ENCODE results near the gene CHCHD6. TPM values are rescaled to one million over a fixed set of nuclear protein-coding genes. Genes with fewer than 3 reads are reported as not detected.
A peak's percentile ranks its signal among the peaks of the same experiment; 100 is the strongest.

Gene CHCHD6
- total RNA-seq, 6 experiments from 2014 or later, result 1.7 to 5.3 (median 4.2) TPM

DNA sequence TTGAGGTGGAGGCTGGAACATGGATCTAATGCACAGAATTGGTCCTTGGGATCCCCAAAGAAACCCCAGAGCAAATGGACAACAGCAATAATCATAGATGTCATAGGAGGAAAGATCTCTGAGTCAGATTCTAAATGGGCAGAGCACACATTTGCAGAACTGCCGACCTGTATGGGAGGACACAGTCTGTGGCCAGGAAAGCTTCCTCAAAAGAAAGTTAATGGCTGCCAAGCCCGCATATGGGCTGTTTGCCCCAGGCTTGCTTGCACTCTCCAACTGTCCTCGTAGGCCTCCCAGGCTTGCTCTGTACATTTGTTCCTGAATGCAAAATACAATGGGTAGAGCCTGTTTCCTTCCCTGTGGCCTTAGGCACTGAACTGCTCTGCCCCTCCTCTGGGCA is 176.9 kb downstream of the CHCHD6 start:
- no peaks in the 10 kb centered on the region for H3K36me3 ChIP-seq
- intact Hi-C loops (cut with DNase I), result no loop called here
- H3K4me1 ChIP-seq, result no peaks in the 10 kb centered on the region
- no peak overlapping the region for H3K27ac ChIP-seq
- ATAC-seq, result peak in 1 of 4 donors; percentile 20
- no peaks in the 10 kb centered on the region for H3K9me3 ChIP-seq
- H3K27me3 ChIP-seq, result no peaks in the 10 kb centered on the region
- no CpG with 5 or more reads among the region's 3 CpGs for WGBS (ENCODE audit: insufficient coverage, low coverage, low lambda C conversion rate, missing lambda C conversion rate)
- TF ChIP-seq POLR2A (IDR thresholded peaks at IDR 0.05), result no peak
- TF ChIP-seq, protein P1, sequence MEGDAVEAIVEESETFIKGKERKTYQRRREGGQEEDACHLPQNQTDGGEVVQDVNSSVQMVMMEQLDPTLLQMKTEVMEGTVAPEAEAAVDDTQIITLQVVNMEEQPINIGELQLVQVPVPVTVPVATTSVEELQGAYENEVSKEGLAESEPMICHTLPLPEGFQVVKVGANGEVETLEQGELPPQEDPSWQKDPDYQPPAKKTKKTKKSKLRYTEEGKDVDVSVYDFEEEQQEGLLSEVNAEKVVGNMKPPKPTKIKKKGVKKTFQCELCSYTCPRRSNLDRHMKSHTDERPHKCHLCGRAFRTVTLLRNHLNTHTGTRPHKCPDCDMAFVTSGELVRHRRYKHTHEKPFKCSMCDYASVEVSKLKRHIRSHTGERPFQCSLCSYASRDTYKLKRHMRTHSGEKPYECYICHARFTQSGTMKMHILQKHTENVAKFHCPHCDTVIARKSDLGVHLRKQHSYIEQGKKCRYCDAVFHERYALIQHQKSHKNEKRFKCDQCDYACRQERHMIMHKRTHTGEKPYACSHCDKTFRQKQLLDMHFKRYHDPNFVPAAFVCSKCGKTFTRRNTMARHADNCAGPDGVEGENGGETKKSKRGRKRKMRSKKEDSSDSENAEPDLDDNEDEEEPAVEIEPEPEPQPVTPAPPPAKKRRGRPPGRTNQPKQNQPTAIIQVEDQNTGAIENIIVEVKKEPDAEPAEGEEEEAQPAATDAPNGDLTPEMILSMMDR (IDR thresholded peaks at IDR 0.05), result no peak
- H3K4me3 ChIP-seq, result no peak overlapping the region
- no peak for DNase-seq

- intact Hi-C loops (cut with DNase I), result no loop called here
- 60% methylated on average over 1 of the region's 6 CpGs for WGBS (ENCODE audit: insufficient coverage, low coverage, low lambda C conversion rate, missing lambda C conversion rate)
- Histone ChIP-seq H3K9me3 (no peaks in the 10 kb centered on the region), H3K27me3 (no peaks in the 10 kb centered on the region), H3K4me3 (no peak overlapping the region), H3K27ac (no peak overlapping the region), H3K36me3 (no peaks in the 10 kb centered on the region), H3K4me1 (no peaks in the 10 kb centered on the region)
- DNase-seq (no peak), ATAC-seq (no peak)
- TF ChIP-seq POLR2A (IDR thresholded peaks at IDR 0.05), result no peak
- TF ChIP-seq, protein P1 (IDR thresholded peaks at IDR 0.05), result no peak
Observed at GRCh38 chr3:126881861-126882260, 177.8 kb downstream of the CHCHD6 start.

DNA sequence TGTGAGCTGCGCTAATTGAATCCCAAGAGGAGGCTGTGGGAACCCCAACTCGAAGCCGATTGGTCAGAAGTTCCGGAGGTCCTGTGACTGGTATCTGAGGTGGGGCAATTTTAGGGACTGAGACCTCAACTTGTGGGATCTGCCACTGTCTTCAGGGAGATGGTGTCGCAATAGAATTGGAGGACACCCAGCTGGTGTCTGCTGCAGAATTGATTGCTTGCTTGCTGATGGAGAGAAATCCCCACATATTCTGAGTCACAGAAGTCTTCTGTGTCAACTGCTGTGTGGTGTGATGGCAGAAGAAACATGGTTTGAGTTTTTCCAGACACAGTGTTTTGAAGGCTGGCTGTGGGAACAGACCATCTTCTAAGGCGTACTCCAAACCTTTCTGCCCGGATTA is 179.2 kb downstream of the CHCHD6 start:
- 85% methylated on average over 2 of the region's 7 CpGs for WGBS (ENCODE audit: insufficient coverage, low coverage, low lambda C conversion rate, missing lambda C conversion rate)
- intact Hi-C loops (cut with DNase I), result no loop called here
- no peak overlapping the region for H3K27ac ChIP-seq
- no peak overlapping the region for H3K4me3 ChIP-seq
- no peaks in the 10 kb centered on the region for H3K4me1 ChIP-seq
- DNase-seq, result no peak
- no peaks in the 10 kb centered on the region for H3K36me3 ChIP-seq
- no peaks in the 10 kb centered on the region for H3K9me3 ChIP-seq
- peak in 1 of 4 donors; percentile 30 for ATAC-seq
- TF ChIP-seq, protein P1 (IDR thresholded peaks at IDR 0.05), result no peak
- no peak for TF ChIP-seq POLR2A (IDR thresholded peaks at IDR 0.05)
- H3K27me3 ChIP-seq, result no peaks in the 10 kb centered on the region

GRCh38 chr3:126885425-126885824 is 181.4 kb downstream of the CHCHD6 start:
- Histone ChIP-seq H3K4me1 (no peaks in the 10 kb centered on the region), H3K4me3 (no peak overlapping the region), H3K9me3 (no peaks in the 10 kb centered on the region), H3K36me3 (no peaks in the 10 kb centered on the region), H3K27ac (no peak overlapping the region), H3K27me3 (no peaks in the 10 kb centered on the region)
- ATAC-seq (no peak), DNase-seq (no peak)
- TF ChIP-seq, protein P1 (IDR thresholded peaks at IDR 0.05), result no peak
- TF ChIP-seq POLR2A (IDR thresholded peaks at IDR 0.05), result no peak
- intact Hi-C loops (cut with DNase I), result no loop called here
- 25% methylated on average over 1 of the region's 1 CpG for WGBS (ENCODE audit: insufficient coverage, low coverage, low lambda C conversion rate, missing lambda C conversion rate)

GRCh38 chr3:126886217-126886616 is 182.2 kb downstream of the CHCHD6 start:
- H3K4me1 ChIP-seq, result no peaks in the 10 kb centered on the region
- no peak for ATAC-seq
- H3K9me3 ChIP-seq, result no peaks in the 10 kb centered on the region
- no peak overlapping the region for H3K4me3 ChIP-seq
- H3K36me3 ChIP-seq, result no peaks in the 10 kb centered on the region
- no peak overlapping the region for H3K27ac ChIP-seq
- intact Hi-C loops (cut with DNase I), result no loop called here
- no peak for DNase-seq
- TF ChIP-seq, protein P1 (IDR thresholded peaks at IDR 0.05), result no peak
- TF ChIP-seq POLR2A (IDR thresholded peaks at IDR 0.05), result no peak
- 82% methylated on average over 4 of the region's 5 CpGs for WGBS (ENCODE audit: insufficient coverage, low coverage, low lambda C conversion rate, missing lambda C conversion rate)
- no peaks in the 10 kb centered on the region for H3K27me3 ChIP-seq

Measured in right lobe of liver (tissue), 6 donors.